ENCODE measurements around the gene CCL19. TPM values are rescaled to one million over a fixed set of nuclear protein-coding genes. Genes with fewer than 3 reads are reported as not detected.

Gene CCL19
- total RNA-seq, 1 donor from 2014 or later = not detected

DNA sequence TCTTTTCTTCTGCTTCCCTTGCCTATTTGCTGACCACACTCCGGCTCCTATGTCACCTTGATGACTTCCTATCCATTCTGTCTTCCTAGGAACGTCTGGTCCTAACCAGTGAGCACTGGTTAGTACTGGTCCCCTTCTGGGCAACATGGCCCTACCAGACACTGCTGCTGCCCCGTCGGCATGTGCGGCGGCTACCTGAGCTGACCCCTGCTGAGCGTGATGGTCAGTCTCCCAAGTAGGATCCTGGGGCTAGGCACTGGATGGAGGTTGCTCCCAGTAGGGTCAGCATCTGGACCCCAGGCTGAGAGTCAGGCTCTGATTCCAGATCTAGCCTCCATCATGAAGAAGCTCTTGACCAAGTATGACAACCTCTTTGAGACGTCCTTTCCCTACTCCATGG, 42.4 kb downstream of the CCL19 start:
- Mint-ChIP-seq H3K9me3 (ENCODE audit: low read depth) (no peaks in the 10 kb centered on the region), H3K27me3 (ENCODE audit: low read depth) (no peaks in the 10 kb centered on the region), H3K4me1 (ENCODE audit: low read depth) (peaks cover 58% of the 10 kb centered on the region), H3K36me3 (ENCODE audit: low read depth) (peaks cover 9% of the 10 kb centered on the region), H3K27ac (ENCODE audit: unreplicated experiment) (no peak overlapping the region), H3K4me3 (ENCODE audit: unreplicated experiment) (no peak overlapping the region)
- TF ChIP-seq, protein P1, sequence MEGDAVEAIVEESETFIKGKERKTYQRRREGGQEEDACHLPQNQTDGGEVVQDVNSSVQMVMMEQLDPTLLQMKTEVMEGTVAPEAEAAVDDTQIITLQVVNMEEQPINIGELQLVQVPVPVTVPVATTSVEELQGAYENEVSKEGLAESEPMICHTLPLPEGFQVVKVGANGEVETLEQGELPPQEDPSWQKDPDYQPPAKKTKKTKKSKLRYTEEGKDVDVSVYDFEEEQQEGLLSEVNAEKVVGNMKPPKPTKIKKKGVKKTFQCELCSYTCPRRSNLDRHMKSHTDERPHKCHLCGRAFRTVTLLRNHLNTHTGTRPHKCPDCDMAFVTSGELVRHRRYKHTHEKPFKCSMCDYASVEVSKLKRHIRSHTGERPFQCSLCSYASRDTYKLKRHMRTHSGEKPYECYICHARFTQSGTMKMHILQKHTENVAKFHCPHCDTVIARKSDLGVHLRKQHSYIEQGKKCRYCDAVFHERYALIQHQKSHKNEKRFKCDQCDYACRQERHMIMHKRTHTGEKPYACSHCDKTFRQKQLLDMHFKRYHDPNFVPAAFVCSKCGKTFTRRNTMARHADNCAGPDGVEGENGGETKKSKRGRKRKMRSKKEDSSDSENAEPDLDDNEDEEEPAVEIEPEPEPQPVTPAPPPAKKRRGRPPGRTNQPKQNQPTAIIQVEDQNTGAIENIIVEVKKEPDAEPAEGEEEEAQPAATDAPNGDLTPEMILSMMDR (IDR thresholded peaks at IDR 0.05) = no peak
- DNase-seq (ENCODE audit: low spot score) = no peak

DNA sequence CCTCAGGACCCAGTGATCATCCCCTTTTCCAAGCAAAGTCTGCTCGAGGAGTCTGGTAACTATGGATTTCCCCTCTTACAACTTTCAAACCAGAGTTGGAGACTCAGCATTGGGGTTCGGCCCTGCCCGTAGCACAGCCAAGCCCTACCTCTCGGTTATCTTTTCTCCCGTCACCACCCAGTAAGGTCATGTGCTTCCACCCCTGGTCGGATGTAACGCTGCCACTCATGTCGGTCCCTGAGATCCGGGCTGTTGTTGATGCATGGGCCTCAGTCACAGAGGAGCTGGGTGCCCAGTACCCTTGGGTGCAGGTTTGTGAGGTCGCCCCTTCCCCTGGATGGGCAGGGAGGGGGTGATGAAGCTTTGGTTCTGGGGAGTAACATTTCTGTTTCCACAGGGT, 43.4 kb downstream of the CCL19 start:
- no peaks in the 10 kb centered on the region for H3K9me3 Mint-ChIP-seq (ENCODE audit: low read depth)
- H3K27me3 Mint-ChIP-seq (ENCODE audit: low read depth) = no peaks in the 10 kb centered on the region
- H3K27ac Mint-ChIP-seq (ENCODE audit: unreplicated experiment) = peak overlapping the region; percentile 59
- TF ChIP-seq, protein P1 (IDR thresholded peaks at IDR 0.05) = no peak
- H3K4me3 Mint-ChIP-seq (ENCODE audit: unreplicated experiment) = peak overlapping the region; percentile 84
- DNase-seq (ENCODE audit: low spot score) = no peak
- peaks cover 9% of the 10 kb centered on the region for H3K36me3 Mint-ChIP-seq (ENCODE audit: low read depth)
- peaks cover 48% of the 10 kb centered on the region for H3K4me1 Mint-ChIP-seq (ENCODE audit: low read depth)

DNA sequence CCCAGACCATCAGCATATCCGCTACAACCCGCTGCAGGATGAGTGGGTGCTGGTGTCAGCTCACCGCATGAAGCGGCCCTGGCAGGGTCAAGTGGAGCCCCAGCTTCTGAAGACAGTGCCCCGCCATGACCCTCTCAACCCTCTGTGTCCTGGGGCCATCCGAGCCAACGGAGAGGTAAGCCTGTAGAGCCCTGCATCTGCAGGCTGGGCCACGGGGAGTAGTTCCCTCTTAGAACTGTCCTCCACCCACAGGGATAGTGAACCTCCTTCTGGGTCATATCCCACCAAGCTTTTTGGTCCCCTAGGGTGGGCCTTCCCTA, 44.0 kb downstream of the CCL19 start:
- H3K4me1 Mint-ChIP-seq (ENCODE audit: low read depth) = peaks cover 42% of the 10 kb centered on the region

DNA sequence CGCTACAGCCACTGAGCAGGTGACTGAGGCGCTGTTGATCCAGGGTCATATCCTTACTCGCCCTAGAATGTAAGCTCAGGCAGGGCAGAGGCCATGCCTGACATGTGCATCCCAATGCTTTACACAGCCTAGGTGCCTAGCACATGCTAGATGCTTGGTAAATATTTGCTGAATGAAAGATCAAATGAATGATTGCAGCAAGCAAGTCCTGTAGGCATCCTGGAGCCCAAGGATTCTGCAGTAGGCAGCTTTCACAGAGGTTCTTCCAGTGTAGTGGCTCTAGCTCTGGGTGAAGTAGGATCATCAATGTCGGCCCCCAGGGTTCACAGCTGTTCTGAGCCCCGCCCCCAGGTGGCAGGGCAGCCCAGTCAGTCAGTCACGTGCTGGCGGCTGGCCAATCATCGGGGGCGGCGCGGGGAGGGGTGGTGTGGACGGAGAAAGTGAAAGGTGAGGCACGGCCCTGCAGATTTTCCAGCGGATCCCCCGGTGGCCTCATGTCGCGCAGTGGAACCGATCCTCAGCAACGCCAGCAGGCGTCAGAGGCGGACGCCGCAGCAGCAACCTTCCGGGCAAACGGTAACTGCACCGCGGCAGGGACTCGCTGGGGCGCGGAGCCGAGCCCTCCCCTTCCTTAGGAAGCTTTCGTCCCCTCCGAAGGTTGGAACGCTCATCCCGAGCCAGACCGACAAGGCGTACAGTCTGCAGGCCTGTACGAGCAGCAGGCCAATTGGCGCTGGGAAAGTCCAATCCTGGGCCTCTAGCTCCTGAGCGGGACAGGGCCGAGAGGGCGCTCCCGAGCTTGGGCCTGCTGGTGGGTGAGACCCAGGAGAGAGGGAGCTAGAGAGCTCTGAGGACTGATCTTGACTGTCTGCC, 44.6 kb downstream of the CCL19 start, which contains the start of gene GALT:
GALT (plus strand) TSS at position 465 of the 873 bp plus-strand sequence; CDS start at position 495, 30 bp downstream.
- Mint-ChIP-seq H3K27me3 (ENCODE audit: low read depth) (no peaks in the 10 kb centered on the region), H3K9me3 (ENCODE audit: low read depth) (no peaks in the 10 kb centered on the region), H3K4me1 (ENCODE audit: low read depth) (peaks cover 36% of the 10 kb centered on the region), H3K4me3 (ENCODE audit: unreplicated experiment) (peak within 1 kb of the TSS; percentile 84), H3K36me3 (ENCODE audit: low read depth) (peaks cover 9% of the 10 kb centered on the region), H3K27ac (ENCODE audit: unreplicated experiment) (peak within 1 kb of the TSS; percentile 91)
- DNase-seq (ENCODE audit: low spot score) = no peak
- TF ChIP-seq, protein P1 (IDR thresholded peaks at IDR 0.05) = peak; percentile 78

More for the DNA sequence above, 44.0 kb downstream of the CCL19 start:
- TF ChIP-seq, protein P1 (IDR thresholded peaks at IDR 0.05) = no peak
- Mint-ChIP-seq H3K27ac (ENCODE audit: unreplicated experiment) (peak overlapping the region; percentile 91), H3K4me3 (ENCODE audit: unreplicated experiment) (peak overlapping the region; percentile 84), H3K36me3 (ENCODE audit: low read depth) (peaks cover 9% of the 10 kb centered on the region), H3K27me3 (ENCODE audit: low read depth) (no peaks in the 10 kb centered on the region), H3K9me3 (ENCODE audit: low read depth) (no peaks in the 10 kb centered on the region)
- DNase-seq (ENCODE audit: low spot score) = no peak

DNA sequence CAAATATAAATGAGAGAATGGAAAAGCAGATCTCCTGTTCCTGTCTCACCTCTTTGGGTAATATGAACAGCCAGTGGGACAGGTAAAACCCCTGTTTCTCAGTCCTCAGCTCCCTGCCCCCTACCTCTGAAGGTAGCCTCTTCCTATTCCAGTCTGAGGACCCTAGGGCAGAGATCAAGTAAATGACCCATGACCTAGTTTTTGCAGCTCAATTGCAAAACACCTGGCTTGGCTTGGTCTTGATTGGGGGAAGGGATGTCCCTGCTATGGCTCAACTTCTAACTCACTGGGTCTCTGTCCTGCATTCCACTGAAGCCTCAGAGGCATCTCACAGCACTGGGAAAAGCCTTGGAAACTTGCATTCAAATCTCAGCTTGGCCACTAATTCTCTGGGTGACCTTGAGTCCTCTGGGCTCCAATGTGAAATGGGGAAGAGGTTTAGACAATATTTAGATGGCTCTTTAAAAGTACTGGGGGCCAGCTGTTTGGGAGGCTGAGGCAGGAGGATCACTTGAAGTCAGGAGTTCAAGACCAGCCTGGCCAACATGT, 46.2 kb downstream of the CCL19 start:
- Mint-ChIP-seq H3K36me3 (ENCODE audit: low read depth) (peaks cover 9% of the 10 kb centered on the region), H3K4me3 (ENCODE audit: unreplicated experiment) (no peak overlapping the region), H3K4me1 (ENCODE audit: low read depth) (peaks cover 27% of the 10 kb centered on the region), H3K27me3 (ENCODE audit: low read depth) (no peaks in the 10 kb centered on the region), H3K9me3 (ENCODE audit: low read depth) (no peaks in the 10 kb centered on the region), H3K27ac (ENCODE audit: unreplicated experiment) (no peak overlapping the region)
- TF ChIP-seq, protein P1 (IDR thresholded peaks at IDR 0.05) = no peak
- no peak for DNase-seq (ENCODE audit: low spot score)

All from chondrocyte (in vitro differentiated cells).